Neural progenitor cell (in vitro differentiated cells): ENCODE measurements around the gene GAB2.

ENCODE experiments used
- EZH2 ChIP-seq: fragments of 200-600 bp; sonication (generic); IDR thresholded peaks from 2 replicates; pipeline ENCODE4 v1.6.1; 2017; ENCODE audit warnings: antibody characterized with exemption, mild to moderate bottlenecking, moderate library complexity
- TF ChIP-seq, protein P1 (sequence below): fragments of 200-600 bp; sonication (generic); IDR thresholded peaks from 2 replicates; pipeline ENCODE4 v1.5.1; 2017; ENCODE audit warnings: antibody characterized with exemption, mild to moderate bottlenecking

DNA sequence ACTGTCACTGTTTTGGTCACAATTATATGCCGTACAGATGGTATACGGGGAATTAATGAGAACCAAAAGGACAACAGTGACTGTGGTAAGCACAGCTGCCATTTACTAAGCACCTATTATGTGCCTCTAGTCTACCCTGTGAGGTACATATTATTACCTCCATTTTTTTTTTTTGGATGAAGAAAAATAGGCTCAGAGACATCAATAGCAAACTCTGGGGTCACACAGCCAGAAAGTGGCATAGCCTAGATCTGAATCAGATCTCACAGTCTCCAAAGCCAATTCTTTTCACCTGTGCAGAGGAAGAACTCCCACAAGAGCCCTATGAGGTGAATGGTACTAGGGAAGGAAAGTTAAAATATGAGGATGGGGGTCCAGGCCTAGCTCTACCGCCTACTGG lies 160.0 kb downstream of the GAB2 start:
- TF ChIP-seq, protein P1, sequence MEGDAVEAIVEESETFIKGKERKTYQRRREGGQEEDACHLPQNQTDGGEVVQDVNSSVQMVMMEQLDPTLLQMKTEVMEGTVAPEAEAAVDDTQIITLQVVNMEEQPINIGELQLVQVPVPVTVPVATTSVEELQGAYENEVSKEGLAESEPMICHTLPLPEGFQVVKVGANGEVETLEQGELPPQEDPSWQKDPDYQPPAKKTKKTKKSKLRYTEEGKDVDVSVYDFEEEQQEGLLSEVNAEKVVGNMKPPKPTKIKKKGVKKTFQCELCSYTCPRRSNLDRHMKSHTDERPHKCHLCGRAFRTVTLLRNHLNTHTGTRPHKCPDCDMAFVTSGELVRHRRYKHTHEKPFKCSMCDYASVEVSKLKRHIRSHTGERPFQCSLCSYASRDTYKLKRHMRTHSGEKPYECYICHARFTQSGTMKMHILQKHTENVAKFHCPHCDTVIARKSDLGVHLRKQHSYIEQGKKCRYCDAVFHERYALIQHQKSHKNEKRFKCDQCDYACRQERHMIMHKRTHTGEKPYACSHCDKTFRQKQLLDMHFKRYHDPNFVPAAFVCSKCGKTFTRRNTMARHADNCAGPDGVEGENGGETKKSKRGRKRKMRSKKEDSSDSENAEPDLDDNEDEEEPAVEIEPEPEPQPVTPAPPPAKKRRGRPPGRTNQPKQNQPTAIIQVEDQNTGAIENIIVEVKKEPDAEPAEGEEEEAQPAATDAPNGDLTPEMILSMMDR = no peak
- no peak for TF ChIP-seq EZH2
